ENCODE results near the gene MARK3. TPM values are rescaled to one million over a fixed set of nuclear protein-coding genes. Genes with fewer than 3 reads are reported as not detected.
"Not testable (repeated sequence)": the region's sequence is repeated elsewhere in the genome, so short reads cannot be mapped to it uniquely, and the experiment has no call there.

Gene MARK3
- total RNA-seq (2014; rRNA removed; shearing (Covaris generic)), result 45.9 and 61.9 TPM in 2 replicates

DNA sequence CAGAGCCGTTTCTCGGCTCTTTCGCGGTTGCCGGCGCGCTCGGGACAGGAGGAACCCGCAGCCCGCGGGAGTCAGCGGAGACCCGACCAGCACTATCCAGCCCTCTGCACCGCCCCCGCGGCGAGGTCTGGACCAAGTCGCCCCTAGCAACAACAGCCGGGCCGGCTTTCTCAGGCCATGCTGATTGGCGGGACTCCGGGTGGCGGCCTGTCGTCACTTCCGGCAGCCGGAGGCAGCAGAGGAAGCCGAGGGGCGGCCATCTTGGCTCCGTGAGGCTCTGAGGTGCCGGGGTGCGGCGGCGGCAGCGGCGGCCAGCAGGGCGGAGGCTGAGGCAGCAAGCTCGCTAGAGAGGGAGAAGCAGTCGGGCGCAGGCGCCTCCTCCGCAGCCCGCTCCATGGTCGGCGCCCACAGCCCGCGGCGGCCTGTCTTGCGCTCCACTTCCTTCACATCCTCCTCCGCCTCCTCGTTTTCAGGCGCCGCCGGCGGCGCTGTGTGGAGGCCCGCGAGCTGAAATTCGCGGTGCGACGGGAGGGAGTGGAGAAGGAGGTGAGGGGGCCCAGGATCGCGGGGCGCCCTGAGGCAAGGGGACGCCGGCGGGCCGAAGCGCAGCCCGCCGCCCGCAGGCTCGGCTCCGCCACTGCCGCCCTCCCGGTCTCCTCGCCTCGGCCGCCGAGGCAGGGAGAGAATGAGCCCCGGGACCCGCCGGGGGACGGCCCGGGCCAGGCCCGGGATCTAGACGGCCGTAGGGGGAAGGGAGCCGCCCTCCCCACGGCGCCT is at the start of gene MARK3:
MARK3 (plus strand) TSS at position 264 of the 777 bp plus-strand sequence. CDS start 615 bp downstream, outside the sequence.
- peak; percentile 94 for DNase-seq (ENCODE audit: low read depth)

DNA sequence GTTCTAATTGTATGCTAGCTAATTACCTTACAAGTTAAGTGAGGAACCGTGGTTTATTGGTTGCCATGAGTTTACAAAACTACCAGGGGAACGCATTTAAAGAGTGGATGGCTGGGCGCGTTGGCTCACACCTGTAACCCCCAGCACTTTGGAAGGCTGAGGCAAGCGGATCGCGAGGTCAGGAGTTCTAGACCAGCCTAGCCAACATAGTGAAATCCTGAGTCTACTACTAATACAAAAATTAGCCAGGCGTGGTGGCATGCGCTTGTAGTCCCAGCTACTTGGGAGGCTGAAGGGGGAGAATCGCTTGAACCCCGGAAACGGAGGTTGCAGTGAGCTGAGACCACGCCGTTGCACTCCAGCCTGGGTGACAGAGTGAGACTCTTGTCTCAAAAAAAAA is 49.0 kb upstream of the MARK3 start:
- DNase-seq (ENCODE audit: low read depth), result no peak

DNA sequence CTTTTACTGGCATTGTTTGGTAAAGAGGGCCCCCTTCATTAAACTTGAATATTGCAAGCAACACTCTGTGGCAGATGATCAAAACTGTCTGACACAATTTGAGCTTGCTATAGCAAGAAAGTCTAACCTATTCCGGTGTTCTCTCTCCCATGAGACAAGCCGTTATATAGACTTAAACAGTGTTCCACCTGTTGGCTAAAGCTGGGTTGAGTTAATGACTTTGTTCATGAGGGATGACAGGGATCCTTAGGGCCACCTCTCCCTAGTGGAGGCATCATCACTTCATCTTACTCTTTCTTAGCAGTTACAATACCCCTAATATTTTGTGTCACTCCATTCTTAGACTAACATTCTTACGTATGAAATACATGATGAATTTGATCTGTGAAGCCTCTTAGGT is 47.4 kb upstream of the MARK3 start:
- DNase-seq (ENCODE audit: low read depth), result no peak

DNA sequence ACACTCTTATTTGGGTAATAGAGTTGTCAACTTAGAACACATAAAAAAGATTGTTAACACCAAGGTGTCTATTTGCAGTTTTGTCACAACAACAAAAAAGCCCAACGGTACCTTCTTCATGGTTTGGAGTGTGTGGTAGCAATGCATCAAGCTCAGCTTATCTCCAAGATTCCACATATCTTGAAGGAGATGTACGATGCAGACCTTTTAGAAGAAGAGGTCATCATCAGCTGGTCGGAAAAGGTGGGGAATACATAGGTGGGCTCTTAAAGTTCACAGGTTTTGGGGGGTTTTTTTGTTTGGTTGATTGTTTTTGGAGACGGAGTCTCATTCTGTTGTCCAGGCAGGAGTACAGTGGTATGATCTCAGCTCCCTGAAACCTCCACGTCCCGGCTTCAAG is 45.7 kb upstream of the MARK3 start:
- no peak for DNase-seq (ENCODE audit: low read depth)

- no peak for DNase-seq (ENCODE audit: low read depth)
Measured at GRCh38 chr14:103340480-103341212, 44.6 kb upstream of the MARK3 start.

DNA sequence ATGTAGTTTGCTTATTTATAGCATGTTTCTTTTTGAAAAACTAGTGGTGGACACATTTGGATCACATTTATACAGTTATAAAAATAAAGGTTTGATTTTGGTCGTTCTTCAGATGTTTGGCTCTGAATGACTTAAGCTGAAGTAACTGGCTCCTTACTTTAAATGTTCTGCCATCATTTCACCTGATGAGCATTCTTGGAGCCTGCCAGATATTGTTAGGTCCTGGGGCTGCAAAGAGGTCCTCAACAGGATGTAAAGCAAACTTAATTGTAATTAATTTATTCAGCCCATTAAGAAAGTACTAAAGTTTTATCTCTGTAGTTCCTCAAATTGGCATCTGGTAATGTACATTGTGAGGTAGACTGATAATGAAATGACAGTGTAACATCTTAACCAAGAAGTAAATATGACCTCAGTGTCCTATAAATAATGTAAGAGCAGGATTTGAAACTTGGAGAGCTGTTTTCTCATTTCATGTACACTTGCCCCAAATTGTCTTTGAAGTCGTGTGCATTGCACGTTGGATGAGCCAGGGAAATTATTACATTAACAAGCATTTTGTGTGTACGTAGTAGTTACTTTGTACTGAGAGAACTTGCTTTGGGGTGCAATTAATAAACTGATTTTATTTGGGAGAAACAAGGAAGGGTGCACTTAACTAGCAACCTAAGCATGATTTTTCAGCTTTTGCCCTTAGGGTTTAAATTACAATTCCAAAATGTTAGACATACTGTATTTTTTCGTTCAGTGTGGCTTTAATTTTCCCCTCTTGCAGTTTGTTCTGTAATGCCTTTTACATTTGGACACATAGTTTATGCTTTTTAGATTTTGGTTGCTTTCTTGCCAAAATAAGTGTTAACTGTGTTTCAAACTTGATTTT is 43.7 kb upstream of the MARK3 start:
- no peak for DNase-seq (ENCODE audit: low read depth)

- DNase-seq (ENCODE audit: low read depth), result no peak
Measured at GRCh38 chr14:103343164-103343879, 41.9 kb upstream of the MARK3 start.

DNA sequence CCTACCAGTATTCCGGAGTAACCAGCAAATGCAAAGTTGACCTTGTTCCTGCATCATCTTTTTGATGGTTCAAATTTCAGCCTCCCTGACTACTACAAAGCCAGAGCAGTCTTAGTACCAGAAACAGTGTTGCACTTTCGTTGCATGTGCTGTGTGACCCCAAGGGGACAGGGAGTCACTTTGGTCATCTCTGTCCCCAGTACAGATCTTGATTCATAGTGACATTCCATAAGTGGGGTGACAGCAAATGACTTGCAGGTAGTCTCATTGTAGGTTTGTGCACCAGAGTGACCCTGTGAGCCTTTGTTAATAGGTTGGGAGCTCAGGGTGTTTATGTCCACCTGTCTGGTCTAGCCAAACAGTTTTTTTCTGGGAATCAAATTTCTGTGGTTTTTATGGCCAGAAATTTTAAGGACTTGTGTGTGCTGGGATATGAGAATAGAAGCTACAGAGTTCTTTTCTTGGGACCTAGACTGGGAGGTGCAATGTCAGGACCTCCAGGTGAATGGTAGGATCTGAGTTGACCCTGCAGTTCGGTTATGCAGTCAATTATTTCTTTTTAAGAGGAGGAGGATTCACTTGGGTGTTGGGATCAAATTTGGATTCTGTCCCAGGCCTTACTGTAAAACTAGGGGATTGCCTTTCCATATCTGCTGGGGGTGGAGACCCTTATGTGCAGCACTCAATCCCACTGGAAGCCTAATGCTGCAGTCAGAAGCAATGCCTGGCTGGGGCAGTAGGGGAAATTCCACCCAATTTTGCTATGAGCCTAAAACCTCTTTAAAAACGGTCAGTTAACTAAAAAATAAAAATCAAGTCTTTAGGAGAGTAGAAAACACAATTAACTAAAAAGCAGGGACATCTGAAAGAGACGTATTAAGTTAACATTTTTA is 41.1 kb upstream of the MARK3 start:
- no peak for DNase-seq (ENCODE audit: low read depth)

GRCh38 chr14:103346286-103346685 is 38.9 kb upstream of the MARK3 start:
- peak; percentile 23 for DNase-seq (ENCODE audit: low read depth)

DNA sequence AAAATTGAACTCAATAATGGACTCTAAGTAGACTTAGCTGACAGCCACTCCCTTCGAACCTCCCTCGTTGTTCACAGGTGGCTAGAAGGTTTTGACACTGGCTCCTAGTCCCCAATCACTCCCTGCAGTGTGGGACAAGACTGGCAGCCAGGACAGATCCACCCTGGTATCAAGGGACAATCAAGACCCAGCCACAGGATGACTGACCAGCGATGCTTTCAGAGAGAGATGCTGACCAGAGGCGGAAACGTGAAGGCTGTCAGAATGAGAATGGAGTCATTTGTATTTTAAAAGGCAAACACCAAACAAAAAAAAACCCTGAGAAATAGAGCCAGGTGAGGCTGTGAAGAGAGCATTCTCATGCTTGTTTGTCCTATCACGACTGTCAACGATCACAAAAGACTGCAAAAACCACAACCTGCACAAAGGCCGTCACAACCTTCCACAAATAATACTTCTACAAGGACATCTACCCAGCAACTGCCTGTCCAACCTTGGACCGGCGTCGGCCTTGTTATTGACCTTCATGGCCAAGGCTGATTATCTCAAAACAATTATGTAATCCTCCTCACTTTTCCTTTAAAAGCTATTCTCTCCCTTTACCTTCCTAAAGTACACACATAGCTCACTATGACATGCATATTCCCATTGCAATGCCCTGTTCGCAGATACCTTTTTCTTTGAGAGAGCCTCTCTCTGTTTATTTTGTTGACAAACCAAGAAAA is 38.0 kb upstream of the MARK3 start:
- DNase-seq (ENCODE audit: low read depth), result no peak

GRCh38 chr14:103348154-103348553 is 37.1 kb upstream of the MARK3 start:
- DNase-seq (ENCODE audit: low read depth), result no peak

- DNase-seq (ENCODE audit: low read depth), result no peak
Measured at GRCh38 chr14:103349982-103350381, 35.2 kb upstream of the MARK3 start.

GRCh38 chr14:103353362-103353761 is 31.9 kb upstream of the MARK3 start:
- DNase-seq (ENCODE audit: low read depth), result no peak

- DNase-seq (ENCODE audit: low read depth), result no peak
Measured at GRCh38 chr14:103354141-103354540, 31.1 kb upstream of the MARK3 start.

DNA sequence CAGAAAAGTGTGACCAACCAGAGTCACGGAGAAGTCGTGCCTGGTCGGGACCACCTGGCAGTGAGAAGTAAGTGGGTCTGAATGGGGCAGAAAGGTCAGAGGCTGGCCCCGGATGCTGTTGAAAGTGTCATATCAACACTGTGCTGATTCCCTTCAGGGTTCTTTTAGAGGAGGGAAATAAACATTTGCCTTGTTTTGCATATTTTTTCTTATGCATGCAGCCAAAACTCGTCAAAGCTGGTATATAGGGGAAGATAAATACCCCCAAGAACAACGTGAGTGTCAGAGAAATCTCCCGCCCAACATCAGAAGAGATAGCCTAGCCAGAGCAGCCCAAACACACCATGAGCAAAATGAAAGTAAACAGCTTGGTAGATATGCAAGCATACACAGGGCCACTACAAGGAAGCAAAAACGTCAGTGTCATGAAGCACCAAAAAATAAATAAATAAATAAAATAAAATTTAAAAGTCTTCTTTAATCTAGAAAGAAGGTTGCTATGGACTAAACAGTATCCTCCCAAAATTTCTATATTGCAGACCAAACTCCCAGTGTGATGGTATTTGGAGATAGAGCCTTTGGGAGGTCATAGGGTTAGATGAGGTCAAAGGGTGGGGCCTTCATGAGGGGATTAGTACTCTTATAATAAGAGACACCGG is 29.1 kb upstream of the MARK3 start:
- peak; percentile 37 for DNase-seq (ENCODE audit: low read depth)

DNA sequence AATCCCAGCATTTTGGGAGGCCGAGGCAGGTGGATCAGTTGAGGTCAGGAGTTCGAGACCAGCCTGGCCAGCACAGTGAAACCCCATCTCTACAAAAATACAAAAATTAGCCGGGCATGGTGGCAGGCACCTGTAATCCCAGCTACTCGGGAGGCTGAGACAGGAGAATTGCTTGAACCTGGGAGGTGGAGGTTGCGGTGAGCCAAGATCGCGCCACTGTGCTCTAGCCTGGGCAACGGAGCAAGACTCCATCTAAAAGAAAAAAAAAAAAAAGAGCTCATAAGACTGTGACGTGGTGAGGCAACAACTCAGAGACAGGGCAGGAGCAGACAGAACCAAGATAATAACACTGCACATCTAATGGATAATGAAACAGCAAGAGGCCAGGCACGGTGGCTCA is 27.7 kb upstream of the MARK3 start:
- DNase-seq (ENCODE audit: low read depth), result not testable (repeated sequence)

- no peak for DNase-seq (ENCODE audit: low read depth)
Measured at GRCh38 chr14:103360548-103360947, 24.7 kb upstream of the MARK3 start.

GRCh38 chr14:103361867-103362266 is 23.3 kb upstream of the MARK3 start:
- peak; percentile 85 for DNase-seq (ENCODE audit: low read depth)

DNA sequence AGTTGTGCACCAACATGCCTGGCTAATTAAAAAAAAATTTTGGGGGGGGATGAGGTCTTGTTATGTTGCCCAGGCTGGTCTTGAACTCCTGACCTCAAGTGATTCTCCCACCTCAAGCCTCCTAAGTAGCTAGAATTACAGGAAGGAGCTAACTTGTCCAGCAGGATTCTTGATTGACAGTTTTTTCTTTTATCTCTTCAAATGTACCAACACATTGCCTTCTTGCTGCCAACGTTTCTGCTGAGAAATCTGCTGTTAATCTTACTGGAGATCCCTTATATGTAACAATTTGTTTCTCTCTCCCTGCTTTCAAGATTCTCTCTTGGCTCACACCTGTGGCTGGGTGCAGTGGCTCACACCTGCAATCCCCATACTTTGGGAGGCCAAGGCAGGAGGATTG is 22.4 kb upstream of the MARK3 start:
- DNase-seq (ENCODE audit: low read depth), result no peak
